ENCODE measurements around the gene TTI1. TPM values are rescaled to one million over a fixed set of nuclear protein-coding genes. Genes with fewer than 3 reads are reported as not detected.

Gene TTI1
- total and polyA plus RNA-seq, 9 donors, result 9.3 to 19.7 (median 16.3) TPM

- Histone ChIP-seq H3K4me3 (no peak overlapping the region), H3K27ac (peak overlapping the region in 1 of 2 donors; percentile 49), H3K27me3 (no peaks in the 10 kb centered on the region), H3K36me3 (no peaks in the 10 kb centered on the region), H3K4me1 (ENCODE audit: insufficient read depth) (peaks cover 16% of the 10 kb centered on the region), H3K9me3 (no peaks in the 10 kb centered on the region)
- 10 to 40% (median 14%) methylated on average over 1 of the region's 1 CpG for WGBS, 3 donors
- TF ChIP-seq POLR2A (IDR thresholded peaks at IDR 0.05) (no peak), EP300 (IDR thresholded peaks at IDR 0.05) (no peak), CTCF (IDR thresholded peaks at IDR 0.05) (no peak)
- DNase-seq, result no peak
- intact Hi-C loops (cut with DNase I), result loop anchor here in 3 of 4 donors (2.0 to 10.0 kb wide), 3 partner anchors 82 to 94 kb away; partner anchors contain the start of gene TGM2 (in 2 of the 3)
Observed at GRCh38 chr20:38072898-38073297, 39.6 kb upstream of the TTI1 start.

- intact Hi-C loops (cut with DNase I), result loop anchor here in 1 of 4 donors (10.0 kb wide), 1 partner anchor 247 kb away; no protein-coding TSS in a partner anchor
- DNase-seq, result no peak
- H3K9me3 ChIP-seq, result no peaks in the 10 kb centered on the region
- 79 to 83% (median 79%) methylated on average over 15 of the region's 15 CpGs for WGBS, 3 donors
- no peak overlapping the region for H3K27ac ChIP-seq
- H3K4me1 ChIP-seq (ENCODE audit: insufficient read depth), result peaks cover 2% of the 10 kb centered on the region
- TF ChIP-seq POLR2A (IDR thresholded peaks at IDR 0.05) (no peak), CTCF (IDR thresholded peaks at IDR 0.05) (no peak), EP300 (IDR thresholded peaks at IDR 0.05) (no peak)
- H3K36me3 ChIP-seq, result no peaks in the 10 kb centered on the region
- no peaks in the 10 kb centered on the region for H3K27me3 ChIP-seq
- no peak overlapping the region for H3K4me3 ChIP-seq
Observed at GRCh38 chr20:38067717-38068365, 34.6 kb upstream of the TTI1 start.

- no peaks in the 10 kb centered on the region for H3K27me3 ChIP-seq
- no peak for DNase-seq
- WGBS, 3 donors, result 56 to 63% (median 58%) methylated on average over 9 of the region's 9 CpGs
- TF ChIP-seq EP300 (IDR thresholded peaks at IDR 0.05), result no peak
- no peak for TF ChIP-seq POLR2A (IDR thresholded peaks at IDR 0.05)
- TF ChIP-seq CTCF (IDR thresholded peaks at IDR 0.05), result no peak
- H3K4me1 ChIP-seq (ENCODE audit: insufficient read depth), result no peaks in the 10 kb centered on the region
- intact Hi-C loops (cut with DNase I), result loop anchor here in 1 of 4 donors (10.0 kb wide), 1 partner anchor 248 kb away; no protein-coding TSS in a partner anchor
- no peaks in the 10 kb centered on the region for H3K9me3 ChIP-seq
- no peak overlapping the region for H3K4me3 ChIP-seq
- no peaks in the 10 kb centered on the region for H3K36me3 ChIP-seq
- H3K27ac ChIP-seq, result no peak overlapping the region
Observed at GRCh38 chr20:38066969-38067716, 33.9 kb upstream of the TTI1 start.

GRCh38 chr20:38065764-38066375 lies 32.6 kb upstream of the TTI1 start:
- WGBS, 3 donors, result 71 to 80% (median 74%) methylated on average over 10 of the region's 10 CpGs
- H3K27ac ChIP-seq, result no peak overlapping the region
- intact Hi-C loops (cut with DNase I), result loop anchor here in 1 of 4 donors (10.0 kb wide), 1 partner anchor 249 kb away; no protein-coding TSS in a partner anchor

More at GRCh38 chr20:38065764-38066375, 32.6 kb upstream of the TTI1 start:
- TF ChIP-seq EP300 (IDR thresholded peaks at IDR 0.05) (no peak), POLR2A (IDR thresholded peaks at IDR 0.05) (no peak), CTCF (IDR thresholded peaks at IDR 0.05) (no peak)
- H3K4me1 ChIP-seq (ENCODE audit: insufficient read depth), result no peaks in the 10 kb centered on the region
- DNase-seq, result no peak
- no peaks in the 10 kb centered on the region for H3K9me3 ChIP-seq
- H3K4me3 ChIP-seq, result no peak overlapping the region
- H3K36me3 ChIP-seq, result no peaks in the 10 kb centered on the region
- H3K27me3 ChIP-seq, result no peaks in the 10 kb centered on the region

Measured in ovary (tissue), 9 donors.